ENCODE data around the gene LOC128125822.

Gene LOC128125822

GRCh38 chr6:63543982-63544381 lies 28.3 kb upstream of the LOC128125822 start:
- POLR2A ChIA-PET, result no interaction called here

More at GRCh38 chr6:63543982-63544381, 28.3 kb upstream of the LOC128125822 start:
- intact Hi-C loops (cut with micrococcal nuclease), result no loop called here
- Histone ChIP-seq H3K27ac (ENCODE audit: low read depth, low read length) (no peak overlapping the region), H4K20me1 (ENCODE audit: insufficient read depth) (no peaks in the 10 kb centered on the region), H3K9me3 (ENCODE audit: control insufficient read depth in 1 of 2, insufficient read depth in 1 of 2, low read depth in 1 of 2, low read length in 2 of 2) (no peaks in the 10 kb centered on the region), H3K9ac (ENCODE audit: low read length) (no peak overlapping the region), H3K79me2 (ENCODE audit: insufficient read depth, low read length) (no peaks in the 10 kb centered on the region), H3K9me2 (ENCODE audit: insufficient read depth) (no peaks in the 10 kb centered on the region), H3K4me3 (replicated peaks in 1 of 2; ENCODE audit: low read depth in 1 of 2, low read length in 2 of 2) (no peak overlapping the region), H2AFZ (ENCODE audit: low read depth, low read length, poor library complexity, severe bottlenecking) (no peak overlapping the region), H3K36me3 (ENCODE audit: control insufficient read depth in 1 of 2, insufficient read depth in 2 of 2, low read length in 2 of 2) (no peaks in the 10 kb centered on the region), H3K4me2 (ENCODE audit: low read length) (no peak overlapping the region), H3K4me1 (ENCODE audit: control insufficient read depth in 1 of 2, insufficient read depth in 2 of 2, low read length in 2 of 2) (peaks cover 0 to 5% of the 10 kb centered on the region in 2 experiments; a peak in 1 of 4 replicates), H3K27me3 (ENCODE audit: insufficient read depth, low read length) (no peaks in the 10 kb centered on the region)
- CTCF ChIA-PET, result no interaction called here
- ATAC-seq (no peak), DNase-seq (ENCODE audit: low read depth, low spot score) (no peak)
- BruUV-seq (replicated peaks), result no TSS peak
- RAD21 ChIA-PET (ENCODE audit: low non-redundant PET in 1 of 2, low total read pairs in 2 of 2, uncharacterized antibody in 2 of 2, unreplicated experiment in 2 of 2), result no interaction called here
- TF ChIP-seq ZNF274 (IDR thresholded peaks at IDR 0.05; ENCODE audit: low read depth, low read length) (no peak), MAX (IDR thresholded peaks at IDR 0.05) (no peak), SRF (IDR thresholded peaks at IDR 0.05; ENCODE audit: low read depth) (no peak), SP1 (IDR thresholded peaks at IDR 0.05; ENCODE audit: low read depth) (no peak), EGR1 (IDR thresholded peaks at IDR 0.05; ENCODE audit: low read depth) (no peak), JUND (IDR thresholded peaks at IDR 0.05) (no peak), RAD21 (IDR thresholded peaks at IDR 0.05; ENCODE audit: low read depth) (no peak), ATF3 (IDR thresholded peaks at IDR 0.05) (no peak), ZBTB33 (IDR thresholded peaks at IDR 0.05; ENCODE audit: extremely low read depth, insufficient replicate concordance, low read length) (no peak), ZFX (IDR thresholded peaks at IDR 0.05) (no peak), POLR2A (IDR thresholded peaks at IDR 0.05; ENCODE audit: borderline replicate concordance, extremely low read depth, insufficient read depth, insufficient read length) (no peak), EZH2phosphoT487 (IDR thresholded peaks at IDR 0.05; ENCODE audit: borderline replicate concordance) (no peak), YY1 (IDR thresholded peaks at IDR 0.05; ENCODE audit: extremely low read depth, insufficient replicate concordance, low read depth, low read length) (no peak), TCF7L2 (IDR thresholded peaks at IDR 0.05; ENCODE audit: borderline replicate concordance, extremely low read depth, insufficient read depth, insufficient read length) (no peak)

Measured in HCT116 (cell line).